ENCODE results near the gene HDAC4.

Gene HDAC4

GRCh38 chr2:239212929-239213642, 187.7 kb downstream of the HDAC4 start:
- DNase-seq, result no peak

- DNase-seq, result no peak
Observed at GRCh38 chr2:239212121-239212928, 188.5 kb downstream of the HDAC4 start.

DNA sequence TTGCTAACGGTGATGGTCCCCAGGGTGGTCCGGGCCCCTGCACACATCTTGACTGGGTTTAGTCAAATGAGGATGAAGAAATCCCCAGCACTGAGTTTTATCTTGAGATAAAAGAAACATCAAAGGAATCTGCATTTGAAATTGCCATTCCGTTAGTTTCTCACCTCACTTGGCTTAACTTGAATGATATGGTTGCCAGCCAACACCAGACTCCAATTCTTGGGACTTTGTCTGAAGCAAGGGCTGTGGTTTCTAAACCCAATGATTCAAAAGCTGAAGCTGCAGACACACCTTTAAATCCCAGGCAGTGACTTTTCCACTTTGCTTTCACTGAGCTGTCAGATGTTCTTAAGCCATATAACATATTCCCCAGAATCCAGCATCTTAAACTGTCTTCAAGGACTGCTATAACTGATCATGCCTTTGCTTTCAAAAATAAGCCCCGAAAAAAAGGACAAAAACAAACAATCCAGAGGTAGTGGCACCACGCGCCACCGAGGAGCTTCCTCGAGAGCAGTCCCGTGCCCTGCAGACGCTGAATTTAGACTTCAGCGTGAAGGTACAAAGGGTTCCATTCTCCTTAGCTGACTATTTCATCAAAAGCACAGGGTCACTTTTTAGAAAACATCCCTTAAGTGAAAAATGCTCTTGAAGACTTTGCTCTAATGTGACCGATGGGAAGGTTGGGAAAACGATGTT, 189.3 kb downstream of the HDAC4 start:
- no peak for DNase-seq

GRCh38 chr2:239209783-239210182, 191.0 kb downstream of the HDAC4 start:
- DNase-seq, result no peak

GRCh38 chr2:239208465-239209180, 192.2 kb downstream of the HDAC4 start:
- DNase-seq, result no peak

DNA sequence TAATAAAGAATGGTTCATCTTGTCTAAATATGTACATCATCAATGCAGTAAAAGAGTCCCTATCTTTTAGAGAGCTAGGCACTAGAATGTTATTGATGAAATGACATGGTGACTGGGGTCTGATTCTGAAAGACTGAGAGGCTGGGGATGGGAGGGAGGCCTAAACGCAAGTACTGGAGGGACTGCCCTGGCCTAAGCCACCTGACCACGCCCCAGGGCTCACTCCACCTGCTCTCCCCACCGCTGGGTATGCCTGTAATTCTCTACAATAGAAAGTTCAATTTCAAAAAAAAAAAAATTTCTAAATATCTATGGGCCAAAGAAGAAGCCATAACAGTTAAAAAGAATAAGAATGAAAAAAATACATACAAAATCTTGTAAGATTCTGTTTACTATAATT, 194.0 kb downstream of the HDAC4 start:
- DNase-seq, result no peak

GRCh38 chr2:239206042-239206441, 194.8 kb downstream of the HDAC4 start:
- no peak for DNase-seq

DNA sequence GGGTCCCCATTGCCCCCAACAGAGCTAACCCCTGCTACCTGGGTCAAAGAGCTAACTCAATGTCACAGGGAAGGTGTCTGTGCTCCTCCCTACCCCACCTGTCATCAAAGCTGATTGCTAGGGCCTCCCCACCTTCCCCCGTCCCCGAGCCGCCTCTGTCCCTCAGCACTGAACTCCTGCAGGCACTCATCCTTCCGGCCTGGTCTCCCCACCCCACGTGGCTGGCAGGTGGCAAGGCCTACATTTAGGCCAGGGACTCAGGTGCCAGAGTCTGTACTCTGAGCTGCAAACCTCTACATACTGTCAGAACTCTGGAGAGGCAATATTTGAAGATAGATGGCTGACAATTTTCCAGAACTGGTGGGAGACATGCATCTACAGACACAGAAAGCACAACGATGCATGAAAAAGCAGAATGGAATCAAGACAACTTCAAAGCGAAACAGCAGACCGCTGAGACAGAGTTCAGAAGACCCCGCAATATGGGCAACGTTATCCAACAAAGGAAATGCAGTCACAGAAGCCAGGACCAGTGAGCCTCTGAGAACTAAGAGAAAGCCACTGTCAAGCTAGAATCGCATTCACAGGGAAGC, 195.8 kb downstream of the HDAC4 start:
- DNase-seq, result no peak

GRCh38 chr2:239204136-239204875, 196.5 kb downstream of the HDAC4 start:
- no peak for DNase-seq

DNA sequence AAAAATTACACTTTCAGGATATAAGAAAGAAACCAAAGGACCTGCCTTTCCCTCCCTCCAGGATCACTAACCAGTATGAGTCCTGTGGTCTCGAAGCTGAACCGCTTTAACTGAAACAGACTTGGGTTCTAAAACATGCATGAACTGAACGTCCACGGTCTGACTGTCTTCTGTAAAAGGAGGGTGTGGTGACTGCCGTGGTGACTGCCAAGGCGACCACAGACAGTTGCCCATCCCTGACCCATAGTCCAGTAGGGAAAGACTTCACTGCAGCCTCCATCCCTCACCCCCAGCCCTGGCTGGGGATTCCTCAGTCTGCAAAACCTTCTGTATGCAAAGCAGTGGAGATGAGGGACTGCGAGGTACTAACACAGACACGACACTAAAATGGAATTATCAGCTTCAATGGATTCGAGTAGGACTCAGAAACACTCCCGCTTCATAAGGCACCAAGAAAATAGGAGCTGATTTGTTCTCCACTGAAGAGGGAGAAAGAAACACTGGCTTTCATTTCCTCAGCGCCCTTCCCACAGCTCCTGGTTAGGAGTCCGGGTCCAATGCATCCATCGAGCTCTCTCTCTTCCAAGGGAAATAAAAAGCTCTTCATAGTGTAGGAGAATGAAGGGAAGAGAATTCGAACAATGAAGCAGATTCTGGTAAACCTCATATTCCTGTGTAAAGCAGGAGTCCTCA, 197.2 kb downstream of the HDAC4 start:
- no peak for DNase-seq

GRCh38 chr2:239202836-239203235, 198.0 kb downstream of the HDAC4 start:
- DNase-seq, result no peak

DNA sequence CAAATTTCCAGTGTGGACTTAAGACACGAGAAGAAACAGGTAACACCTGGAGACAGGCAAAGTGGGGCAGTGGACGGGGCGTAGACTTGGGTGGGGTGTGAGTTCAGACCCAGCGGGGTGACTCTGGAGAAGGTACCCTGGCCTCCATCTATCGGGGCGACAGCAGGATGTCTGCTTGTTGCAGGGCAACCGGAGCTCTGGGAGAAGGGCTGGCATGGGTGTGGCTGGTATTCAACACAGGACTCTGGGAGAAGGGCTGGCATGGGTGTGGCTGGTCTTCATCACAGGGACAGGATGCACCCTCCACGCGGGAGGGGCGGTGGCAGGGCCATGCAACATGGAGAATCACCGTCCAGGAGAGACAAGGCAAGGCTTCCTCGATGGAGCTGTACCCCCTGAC, 198.5 kb downstream of the HDAC4 start:
- DNase-seq, result no peak

DNA sequence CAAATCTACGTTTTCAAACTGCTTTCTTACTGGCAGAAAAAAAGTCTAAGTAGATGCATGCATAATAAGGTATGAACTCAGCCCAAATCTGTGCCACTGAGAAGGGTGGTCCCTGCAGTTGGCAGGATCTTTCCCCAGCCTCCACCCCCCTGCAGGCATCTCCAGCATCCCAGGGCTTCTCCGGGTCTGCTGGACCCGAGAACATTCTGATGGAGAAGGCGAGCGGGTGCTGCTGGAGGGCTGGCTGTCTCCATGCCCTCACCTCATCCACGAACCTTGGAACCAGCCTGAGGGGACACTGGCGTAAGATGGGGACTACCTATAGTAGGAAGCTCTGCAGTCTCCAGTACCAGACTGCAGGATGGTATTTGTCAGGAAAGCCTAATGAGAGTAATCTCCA, 198.9 kb downstream of the HDAC4 start:
- no peak for DNase-seq

DNA sequence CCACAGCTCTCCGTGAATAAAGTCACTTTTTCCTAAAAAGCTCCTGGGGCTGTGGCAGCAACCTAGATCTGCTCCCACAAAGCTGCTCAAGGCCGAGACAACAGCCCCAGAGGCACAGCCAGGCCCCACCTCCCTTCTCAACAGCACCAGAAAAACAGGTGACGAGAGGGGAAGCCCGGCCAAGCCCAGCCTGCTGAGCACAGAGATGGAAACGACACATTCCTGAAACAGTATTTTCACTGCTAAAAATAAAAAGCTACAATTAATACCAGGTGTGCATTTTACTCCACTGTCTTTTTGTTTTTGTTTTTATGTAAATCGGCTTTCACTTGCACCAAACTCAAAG, 199.3 kb downstream of the HDAC4 start:
- DNase-seq, result no peak

DNA sequence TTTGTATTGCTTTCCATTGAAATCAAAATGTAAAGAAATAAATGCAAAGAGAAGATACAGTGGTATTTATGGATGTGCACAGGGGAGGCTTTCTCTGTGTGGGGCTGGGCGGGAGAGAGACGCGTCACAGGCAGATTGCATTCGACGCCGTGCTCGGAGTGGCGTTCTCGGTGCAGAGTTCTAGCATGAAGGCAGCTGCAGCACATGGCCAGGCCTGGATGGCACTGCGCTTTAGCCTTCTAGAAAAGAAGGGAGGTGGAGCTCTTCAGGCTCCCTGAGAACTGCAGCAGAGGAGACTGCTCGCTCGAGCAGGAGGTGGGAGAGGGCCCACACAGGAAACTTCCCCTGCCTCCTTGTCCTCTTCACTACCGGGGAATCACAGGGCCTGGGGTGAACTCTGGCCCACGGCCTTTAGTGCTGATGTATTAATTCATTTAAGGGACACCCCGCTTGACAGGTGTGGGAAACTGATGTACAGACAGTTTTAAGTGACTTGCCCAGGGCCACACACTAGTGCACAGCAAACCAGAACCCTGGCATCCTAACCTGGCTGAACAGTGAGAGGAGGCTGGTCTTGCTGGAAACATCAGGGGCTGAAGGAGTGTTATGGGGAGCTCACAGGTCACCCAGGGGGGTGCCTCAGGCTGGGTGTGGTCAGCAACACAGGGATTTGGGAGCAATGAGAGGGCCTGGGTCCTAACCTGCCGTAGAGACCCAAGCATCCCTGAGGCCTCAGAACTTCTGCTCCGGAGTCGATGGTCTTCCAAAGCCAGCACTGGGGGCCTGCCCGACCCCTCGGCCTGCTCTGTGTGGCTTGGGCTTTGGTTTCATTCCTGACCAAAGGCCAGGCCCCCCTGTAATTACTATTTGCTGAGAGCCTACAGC, 199.9 kb downstream of the HDAC4 start:
- DNase-seq, result no peak

DNA sequence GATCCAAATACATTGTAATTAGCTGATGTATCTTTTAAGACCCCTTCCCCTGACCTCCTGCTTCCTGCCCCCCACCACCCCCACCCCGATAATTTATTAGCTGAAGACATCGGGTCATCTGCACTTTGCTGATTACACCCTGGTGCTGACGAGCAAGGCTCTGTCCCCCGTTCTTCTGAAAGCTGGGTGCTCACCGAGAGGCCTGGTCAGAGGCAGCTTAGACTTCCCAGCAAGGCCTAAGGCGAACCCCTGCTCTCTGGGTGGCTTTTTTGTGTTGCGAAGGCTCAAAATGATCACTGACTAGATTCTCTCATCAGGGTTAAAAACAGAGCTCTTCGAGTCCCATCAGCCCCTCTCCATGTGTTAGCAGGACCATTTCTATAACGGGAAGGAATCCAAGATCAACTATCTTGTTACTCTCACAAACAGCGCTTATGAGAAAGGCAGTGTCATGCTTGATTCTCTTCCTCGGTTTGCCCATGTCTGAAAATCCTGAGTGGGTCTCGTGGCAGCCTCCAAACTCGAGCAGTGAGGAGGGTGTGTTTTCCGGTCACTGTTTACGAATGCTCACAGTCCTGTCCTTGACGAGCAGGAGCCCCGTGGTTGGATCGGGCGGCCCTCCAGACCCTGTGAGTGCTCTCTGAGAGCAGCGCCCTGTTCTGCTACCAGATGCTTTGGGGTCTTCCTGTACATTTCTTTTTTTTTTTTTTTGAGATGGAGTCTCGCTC, 201.6 kb downstream of the HDAC4 start:
- no peak for DNase-seq

- no peak for DNase-seq
Observed at GRCh38 chr2:239198221-239198620, 202.6 kb downstream of the HDAC4 start.

- DNase-seq, result no peak
Observed at GRCh38 chr2:239197146-239197545, 203.7 kb downstream of the HDAC4 start.

DNA sequence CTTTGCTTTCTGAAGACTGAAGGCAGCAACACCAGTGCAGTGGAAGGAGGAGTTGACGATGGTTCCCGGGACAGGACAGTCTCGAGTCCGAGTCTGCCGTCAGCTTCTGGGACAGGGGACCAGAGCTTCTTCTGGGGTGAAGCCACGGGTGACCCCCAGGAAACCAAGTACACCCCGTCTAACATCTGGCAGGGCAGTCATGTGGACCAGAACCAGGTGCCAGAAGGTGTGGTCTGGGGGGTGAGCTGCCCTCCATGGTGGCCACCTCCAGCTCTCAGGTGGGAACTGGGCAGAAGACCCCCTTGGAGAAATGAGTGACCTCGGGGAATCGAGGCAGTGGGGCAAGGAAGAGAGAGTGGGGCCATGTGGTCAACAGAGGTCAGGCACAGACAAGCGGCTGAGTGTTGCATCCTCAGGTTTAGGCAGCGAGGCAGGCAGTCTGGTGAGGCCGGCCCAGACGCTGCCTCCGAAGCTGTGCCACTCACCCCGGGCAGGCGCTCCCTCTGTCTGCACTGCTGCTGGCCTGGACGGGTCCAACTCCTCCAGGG, 204.3 kb downstream of the HDAC4 start:
- DNase-seq, result no peak

Measured in amniotic stem cell (primary cell).